ENCODE data around the gene RAI14.

GRCh38 chr5:34663771-34664496 lies 7.8 kb downstream of the RAI14 start:
- TF ChIP-seq CTCF (IDR thresholded peaks at IDR 0.05) (no peak), POLR2A (IDR thresholded peaks at IDR 0.05) (no peak)

Measured in lower leg skin (tissue), 3 donors.